Activated T-cell treated with anti-CD3 and anti-CD28 coated beads, Interleukin-2, amount 50 U/mL, for 1 hour (primary cell): ENCODE results near the gene ZFYVE9.

Experiments
- DNase-seq: peaks from one replicate; pipeline ENCODE4 v3.0.0-alpha.2; 2020

The ZFYVE9 gene

DNA sequence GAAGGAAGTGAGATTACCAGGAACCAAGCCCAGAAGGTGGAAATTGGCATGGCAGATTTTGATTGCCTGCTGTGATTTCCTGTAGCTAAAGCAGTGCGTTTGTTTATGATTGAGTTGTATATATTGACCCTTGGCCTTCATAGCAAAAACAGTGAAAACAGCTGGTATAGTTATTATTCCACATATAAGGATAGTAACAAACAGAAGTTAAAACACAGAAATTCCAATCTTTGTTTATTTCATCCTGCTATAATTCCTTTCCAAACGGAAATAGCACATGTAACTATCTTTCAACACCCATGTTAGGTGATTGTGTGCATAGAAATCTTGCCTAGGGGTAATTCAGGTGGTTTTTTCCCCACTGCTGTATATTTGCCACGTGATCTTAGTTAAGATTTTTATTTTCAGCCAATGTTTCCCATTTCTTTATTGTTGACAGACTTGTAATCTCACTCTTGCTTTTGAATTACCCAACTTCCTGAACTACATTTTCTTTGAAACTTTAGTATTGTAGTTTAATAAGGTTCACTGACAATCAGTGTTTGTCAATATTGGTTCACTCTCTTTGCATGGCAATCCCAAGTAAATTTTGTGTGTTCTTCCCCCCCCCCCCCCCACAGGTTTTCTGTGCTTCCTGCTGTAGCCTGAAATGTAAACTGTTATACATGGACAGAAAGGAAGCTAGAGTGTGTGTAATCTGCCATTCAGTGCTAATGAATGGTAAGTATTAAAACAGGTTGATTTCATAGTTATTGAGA, 121.4 kb downstream of the ZFYVE9 start:
- DNase-seq, result no peak

DNA sequence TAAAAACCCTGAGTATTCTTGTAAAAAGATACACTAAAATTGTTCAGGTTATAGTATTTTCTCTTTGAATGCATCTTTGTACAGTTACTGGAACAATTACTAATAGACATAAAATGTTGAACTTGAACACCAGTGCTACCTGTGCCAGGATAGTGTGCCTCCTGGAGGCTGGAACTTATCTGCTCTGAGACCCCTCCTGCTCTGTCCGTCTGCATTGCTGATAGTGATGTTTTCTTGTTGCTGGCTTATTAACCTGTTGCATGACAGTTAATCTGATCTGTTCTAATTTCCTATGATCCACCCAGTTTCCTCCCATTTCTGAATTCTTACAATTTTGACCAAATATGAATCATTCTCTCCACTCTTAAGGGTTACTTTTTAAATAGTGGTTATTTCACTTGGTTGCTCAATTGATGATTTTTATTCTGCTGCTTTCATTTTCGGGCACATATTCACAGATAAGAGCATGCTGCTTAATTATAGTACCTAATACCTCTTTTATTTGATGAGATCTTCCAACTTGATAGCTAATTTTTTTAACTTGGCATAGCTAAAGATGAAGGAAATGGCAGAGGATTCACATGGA, 122.7 kb downstream of the ZFYVE9 start:
- no peak for DNase-seq

DNA sequence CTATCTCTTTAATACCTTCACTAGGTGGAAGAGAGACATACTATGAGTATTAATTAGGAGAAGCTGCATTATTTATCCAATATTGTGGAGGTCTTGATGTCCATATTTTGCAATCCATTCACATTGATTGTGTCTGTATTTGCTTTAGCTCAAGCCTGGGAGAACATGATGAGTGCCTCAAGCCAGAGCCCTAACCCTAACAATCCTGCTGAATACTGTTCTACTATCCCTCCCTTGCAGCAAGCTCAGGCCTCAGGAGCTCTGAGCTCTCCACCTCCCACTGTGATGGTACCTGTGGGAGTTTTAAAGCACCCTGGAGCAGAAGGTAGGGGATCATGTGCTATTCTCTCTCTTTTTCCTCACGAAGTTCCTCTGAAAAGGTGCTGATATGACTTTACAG, 124.6 kb downstream of the ZFYVE9 start:
- DNase-seq, result no peak

DNA sequence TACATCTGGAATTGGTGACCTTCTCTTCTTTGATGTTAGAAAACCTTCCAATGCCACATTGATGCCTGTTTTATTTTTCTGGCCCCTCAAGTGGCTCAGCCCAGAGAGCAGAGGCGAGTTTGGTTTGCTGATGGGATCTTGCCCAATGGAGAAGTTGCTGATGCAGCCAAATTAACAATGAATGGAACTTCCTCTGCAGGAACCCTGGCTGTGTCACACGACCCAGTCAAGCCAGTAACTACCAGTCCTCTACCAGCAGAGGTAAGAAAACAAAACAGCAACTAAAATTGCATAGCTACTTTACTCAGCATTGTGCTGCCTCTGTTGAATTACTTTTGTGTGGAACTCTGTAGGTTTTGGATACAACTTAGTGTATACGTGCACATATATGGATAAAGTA, 126.5 kb downstream of the ZFYVE9 start:
- no peak for DNase-seq

DNA sequence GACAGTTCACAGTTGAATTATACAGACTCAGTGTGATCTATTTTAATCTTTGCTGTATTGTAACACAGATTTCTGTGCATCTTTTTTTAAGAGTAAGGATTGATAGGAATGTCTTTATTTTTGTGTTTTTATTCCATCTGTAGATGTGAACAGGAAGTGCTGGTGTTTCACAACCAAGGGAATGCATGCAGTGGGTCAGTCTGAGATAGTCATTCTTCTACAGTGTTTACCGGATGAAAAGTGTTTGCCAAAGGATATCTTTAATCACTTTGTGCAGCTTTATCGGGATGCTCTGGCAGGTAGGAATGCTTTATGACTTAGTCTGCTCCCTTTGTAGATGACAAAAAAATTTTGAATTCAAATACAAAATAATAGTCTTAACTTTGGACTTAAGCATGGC, 139.6 kb downstream of the ZFYVE9 start:
- no peak for DNase-seq

DNA sequence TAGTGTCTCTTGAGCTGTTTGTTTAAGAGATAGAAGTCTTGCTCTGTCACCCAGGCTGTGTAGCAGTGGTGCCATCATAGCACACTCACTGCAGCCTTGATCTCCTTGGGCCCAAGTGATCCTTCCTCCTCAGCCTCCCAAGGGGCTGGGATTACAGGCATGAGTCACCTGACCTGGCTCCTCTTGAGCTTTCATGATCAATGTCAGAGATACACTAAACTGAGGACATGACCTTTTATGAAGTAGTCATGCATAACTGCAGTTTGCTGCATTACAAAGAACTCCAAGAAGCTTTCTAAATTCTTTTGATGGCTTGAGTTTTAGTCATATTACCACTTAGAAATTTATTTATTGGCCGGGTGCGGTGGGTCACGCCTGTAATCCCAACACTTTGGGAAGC, 146.4 kb downstream of the ZFYVE9 start:
- no peak for DNase-seq

DNA sequence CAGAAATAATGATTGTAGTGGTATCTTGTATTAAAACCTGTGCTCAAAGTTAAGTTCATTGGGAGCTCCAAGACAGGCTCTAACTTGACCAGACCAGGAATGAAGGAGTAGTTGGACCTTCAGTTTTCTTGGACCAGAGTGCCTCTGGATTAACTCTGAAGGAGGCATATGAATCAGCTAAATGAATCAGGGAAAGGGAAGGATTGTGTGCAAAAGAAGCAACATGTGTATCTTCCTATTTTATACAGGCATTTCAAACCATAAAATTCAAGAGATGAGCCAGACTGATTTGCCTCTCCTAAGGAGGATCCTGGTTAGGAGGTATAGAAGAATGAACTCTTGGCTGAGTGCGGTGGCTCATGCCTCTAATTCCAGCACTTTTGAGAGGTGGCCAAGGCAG, 152.7 kb downstream of the ZFYVE9 start:
- DNase-seq, result no peak

DNA sequence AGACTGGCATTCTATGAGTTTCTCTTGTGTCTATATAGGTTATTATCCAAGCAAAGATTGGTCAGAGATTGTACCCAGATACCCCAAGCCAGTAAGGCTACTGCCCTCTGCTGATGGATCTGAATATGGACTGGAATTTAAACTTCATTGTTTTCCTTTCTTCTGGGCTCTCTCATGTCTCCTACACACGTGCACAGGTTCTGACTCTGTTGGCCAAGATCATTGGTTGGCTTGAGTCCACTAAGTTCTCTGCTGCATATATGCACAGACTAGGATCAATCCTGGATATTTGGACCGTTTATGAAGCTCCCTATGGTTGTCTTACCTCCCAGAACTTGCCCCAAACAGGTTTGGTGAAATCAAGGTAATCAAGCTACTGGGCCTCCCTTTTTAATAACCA, 154.5 kb downstream of the ZFYVE9 start:
- DNase-seq, result no peak

DNA sequence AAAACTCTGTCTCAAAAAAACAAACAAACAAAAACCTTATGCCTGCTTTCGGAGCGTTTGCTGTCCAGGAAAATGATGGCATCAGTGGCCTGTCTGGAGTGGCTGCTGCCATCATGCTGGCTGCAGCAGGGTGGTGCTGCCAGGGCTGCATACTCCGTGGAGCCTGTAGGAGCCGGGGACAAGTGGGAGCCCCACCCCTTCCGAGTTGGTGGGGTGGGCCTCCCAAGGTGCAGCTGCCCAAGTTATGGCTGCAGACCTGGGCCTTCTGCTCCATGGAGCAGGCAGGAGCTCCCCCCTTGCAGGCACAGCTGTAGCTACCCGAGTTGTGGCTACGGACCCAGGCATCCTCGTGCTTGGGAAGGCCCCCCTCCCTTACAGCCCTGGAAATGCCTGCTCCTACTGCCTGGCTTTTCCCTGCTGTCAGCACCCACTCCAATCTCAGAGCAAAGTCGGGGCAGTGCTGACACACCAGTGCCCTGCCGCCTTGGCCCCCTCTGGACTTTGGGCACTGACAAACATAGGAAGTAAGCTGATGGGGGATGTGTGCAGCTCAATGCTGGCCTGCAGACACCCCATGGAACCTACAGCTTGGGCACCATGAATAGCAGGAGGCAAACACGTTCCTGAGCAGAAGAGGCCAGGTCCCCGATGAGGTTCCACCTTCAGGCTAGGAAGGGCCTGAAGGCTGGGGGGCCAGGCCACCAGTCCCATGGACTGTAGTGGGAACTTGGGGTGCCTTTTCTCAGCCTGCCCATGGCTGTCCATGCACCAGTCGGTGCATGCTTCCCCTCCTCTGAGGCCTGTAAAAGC, 163.7 kb downstream of the ZFYVE9 start:
- DNase-seq, result no peak

DNA sequence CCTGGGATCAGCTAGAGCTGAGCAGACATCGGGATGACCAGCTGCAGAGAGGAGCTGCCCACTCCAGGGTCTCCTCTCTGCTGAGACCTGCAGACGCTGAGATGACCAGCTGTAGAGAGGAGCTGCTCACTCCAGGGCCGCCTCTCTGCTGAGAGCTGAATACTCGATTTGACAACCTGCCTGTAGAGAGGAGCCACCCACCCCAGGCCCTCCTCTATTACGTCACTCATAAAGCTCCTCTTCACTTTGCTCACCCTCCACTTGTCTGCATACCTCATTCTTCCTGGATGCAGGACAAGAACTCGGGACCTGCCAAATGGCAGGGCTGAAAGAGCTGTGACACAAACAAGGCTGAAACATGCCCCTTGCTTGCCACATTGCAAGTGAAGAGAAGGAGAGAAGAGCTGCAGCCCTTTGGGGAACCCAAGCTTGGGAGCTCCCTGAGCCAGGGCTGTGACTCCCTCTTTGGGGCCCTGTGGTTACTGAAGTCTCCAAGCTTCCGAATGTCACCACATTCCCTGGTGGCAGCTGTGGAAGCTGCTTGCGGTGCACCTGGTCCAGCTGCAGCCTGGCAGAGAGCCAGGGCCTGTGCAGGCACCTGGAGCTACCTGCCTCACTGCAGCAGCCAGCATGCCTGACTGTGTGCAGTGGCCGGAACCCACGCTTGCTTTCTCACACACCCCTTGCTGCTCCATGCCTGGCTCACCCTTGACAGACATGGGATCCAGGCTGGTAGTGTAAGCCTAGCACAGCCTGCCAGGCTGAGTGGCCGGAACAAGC, 164.5 kb downstream of the ZFYVE9 start:
- DNase-seq, result no peak

DNA sequence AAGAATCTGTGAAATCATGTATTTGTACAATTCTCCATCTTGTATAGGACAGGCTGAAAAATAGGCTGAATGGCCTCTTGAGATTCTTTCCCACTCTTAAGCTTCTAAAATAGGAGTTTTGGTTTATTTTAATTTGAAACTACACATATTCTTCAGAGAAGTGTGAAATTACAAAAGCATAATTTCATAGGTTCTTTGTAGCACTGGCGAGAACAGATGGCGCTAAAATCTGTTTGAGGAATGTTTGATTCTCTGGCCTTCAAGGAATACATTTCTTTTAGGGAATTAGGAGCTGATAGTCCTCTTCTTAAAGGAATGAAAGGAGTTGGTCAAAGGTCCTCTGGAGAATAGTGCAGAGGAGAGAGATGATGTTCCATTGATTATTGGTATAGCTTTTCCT, 179.2 kb downstream of the ZFYVE9 start:
- no peak for DNase-seq

DNA sequence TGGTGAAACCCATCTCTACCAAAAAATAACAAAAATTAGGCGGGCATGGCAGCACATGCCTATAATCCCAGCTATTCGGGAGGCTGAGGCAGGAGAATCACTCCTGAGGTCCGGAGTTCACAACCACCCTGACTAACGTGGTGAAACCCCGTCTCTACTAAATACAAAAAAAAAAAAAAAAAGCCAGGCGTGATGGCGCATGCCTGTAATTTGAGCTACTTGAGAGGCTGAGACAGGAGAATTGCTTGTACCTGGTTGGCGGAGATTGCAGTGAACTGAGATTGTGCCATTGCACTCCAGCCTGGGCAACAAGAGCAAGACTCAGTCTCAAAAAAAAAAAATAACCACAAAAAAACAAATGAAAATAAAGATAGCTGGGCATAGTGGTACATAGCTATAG, 181.8 kb downstream of the ZFYVE9 start:
- no peak for DNase-seq

DNA sequence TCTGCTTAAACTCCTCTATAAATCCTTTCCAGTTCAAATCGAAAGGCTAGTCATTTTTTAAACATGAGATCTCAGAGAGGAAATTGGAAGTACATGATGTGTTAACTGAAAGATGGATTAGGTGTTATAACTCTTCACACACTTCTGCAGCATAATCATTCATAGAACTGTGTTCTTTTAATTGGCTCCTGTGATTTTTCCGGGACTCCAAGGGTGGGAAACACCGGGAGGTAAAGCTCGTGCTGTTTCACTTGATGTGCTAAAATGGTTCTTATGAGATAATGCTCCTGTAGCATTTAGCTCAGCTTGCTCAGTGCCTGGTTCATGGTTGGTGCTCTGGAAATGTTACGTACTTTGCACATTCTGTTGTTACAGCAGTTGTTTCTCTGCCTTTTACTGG, 183.9 kb downstream of the ZFYVE9 start:
- DNase-seq, result no peak

DNA sequence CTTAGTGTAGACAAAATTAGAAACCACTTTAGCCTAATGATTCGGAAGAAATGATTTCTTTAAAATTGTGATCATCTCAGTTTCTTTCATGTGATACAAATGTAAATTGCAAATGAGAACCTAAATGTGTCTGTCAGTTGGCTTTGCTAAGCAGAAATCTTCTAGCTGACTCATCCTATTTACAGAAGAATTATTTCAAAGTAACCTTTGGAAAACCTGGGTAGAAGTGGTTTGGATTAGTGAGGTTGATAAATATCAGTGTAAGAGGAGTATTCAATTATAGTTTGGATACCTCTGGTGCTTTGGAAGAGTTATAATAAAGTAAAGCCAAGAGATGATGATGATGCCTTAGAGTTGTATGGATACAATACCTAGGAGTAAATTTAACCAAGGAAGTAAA, 186.7 kb downstream of the ZFYVE9 start:
- DNase-seq, result no peak

DNA sequence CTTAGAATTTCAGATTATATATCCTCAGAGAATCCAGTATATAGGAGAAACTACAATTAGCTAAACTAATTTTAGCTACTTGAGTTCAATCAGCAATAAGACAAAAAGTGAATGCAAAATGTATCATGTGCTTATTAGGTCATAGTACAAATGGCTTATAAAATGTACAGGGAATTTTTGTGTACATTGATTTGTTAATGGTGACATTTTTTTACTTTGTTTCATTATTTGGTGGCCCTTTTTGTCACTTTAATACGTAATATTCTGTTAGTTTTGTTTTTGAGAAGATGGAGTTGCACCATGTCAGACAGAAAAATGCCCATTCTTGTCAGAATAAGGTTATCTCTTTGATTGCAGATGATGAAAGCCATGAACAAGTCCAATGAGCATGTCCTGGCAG, 190.5 kb downstream of the ZFYVE9 start:
- DNase-seq, result no peak

DNA sequence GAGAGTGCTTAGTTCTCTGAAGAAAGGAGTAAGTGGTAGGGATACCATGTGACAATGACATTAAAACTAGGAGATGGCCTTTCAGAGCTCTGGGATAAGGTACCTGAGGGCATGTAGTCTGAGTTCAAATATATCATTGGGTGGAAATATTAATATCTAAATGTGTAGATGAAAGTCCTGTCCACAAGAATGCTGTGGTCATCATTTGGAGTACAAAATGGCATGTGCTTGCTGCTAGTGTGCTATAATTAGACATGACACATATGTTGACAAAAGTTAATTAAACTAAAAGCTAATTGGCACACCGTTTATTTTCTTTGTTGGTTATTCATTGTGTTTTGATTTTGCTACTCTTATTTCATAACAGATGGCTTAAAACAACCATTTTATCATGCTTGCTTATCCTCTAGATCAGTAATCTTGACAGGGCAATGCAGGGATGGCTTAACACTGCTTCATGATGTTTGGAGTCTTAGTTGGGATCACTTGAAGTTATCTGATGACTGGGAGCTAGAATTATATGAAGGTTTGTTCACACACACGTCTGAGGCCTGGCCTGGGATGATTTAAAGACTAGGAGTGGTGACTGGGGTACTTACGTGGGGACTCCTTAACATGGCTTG, 193.1 kb downstream of the ZFYVE9 start:
- DNase-seq, result no peak

DNA sequence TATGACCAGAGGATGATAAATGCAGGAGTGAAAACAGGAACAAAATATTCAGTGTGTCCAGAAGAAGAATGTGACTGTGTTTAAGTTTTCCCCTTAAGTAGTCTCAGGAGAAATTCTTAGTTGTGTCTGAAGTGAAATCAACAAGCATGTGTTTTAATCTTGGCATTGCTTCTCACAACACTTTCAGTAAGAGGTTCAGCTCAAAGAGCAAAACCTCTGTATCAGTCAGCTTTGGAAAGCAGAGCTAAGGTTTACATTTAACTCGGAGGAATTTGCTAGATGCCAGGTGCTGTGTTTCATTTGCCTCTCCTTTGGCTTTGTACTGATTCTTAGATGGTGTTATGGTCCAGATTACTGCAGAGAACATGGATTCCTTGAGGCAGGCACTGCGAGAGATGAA, 195.6 kb downstream of the ZFYVE9 start:
- DNase-seq, result no peak

DNA sequence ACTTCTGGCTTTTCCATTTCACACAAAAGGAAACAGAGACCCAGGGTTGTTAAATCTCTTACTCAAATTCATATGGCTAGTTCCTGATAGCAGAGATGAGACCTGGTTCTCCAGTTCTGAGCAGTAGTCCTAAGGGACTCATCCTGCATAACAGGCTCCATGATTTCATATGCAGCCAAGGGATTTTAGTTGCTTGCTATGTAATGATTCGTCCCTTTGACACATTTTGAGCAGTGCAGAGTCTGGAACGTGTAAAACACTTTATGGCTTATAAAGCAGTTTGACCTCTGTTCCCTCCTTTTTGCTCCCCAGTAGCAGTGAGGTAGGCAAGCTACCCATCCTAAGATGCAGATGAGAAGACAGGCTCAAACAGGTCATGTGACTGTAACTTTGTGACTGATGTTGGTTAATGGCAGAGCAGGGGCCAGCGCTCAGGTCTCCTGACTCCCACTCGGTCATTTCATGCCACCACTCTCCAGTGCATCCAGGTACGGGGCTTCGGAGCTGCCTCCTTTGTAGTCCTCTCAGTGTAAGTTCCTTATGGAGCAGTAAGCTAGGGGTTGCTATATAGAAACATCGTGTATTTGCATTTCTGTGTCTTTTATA, 199.9 kb downstream of the ZFYVE9 start:
- no peak for DNase-seq

DNA sequence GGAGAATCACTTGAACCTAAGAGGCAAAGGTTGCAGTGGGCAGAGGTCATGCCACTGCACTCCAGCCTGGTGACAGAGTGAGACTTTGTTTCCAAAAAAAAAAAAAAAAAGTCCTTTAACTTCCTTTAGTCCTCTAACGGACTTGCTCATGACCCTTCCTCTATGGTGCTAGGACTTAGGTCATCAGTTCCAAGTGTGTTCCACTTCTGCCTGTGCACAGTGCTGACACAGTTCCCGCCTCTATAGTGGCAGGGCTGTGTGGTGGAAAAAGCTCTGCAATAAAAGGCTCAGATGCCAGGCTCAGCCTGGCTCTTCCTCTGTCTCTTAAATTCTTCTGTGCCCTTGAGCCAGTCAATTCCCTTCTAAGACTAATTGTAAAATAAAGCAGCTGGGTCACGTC, 202.1 kb downstream of the ZFYVE9 start:
- DNase-seq, result no peak

DNA sequence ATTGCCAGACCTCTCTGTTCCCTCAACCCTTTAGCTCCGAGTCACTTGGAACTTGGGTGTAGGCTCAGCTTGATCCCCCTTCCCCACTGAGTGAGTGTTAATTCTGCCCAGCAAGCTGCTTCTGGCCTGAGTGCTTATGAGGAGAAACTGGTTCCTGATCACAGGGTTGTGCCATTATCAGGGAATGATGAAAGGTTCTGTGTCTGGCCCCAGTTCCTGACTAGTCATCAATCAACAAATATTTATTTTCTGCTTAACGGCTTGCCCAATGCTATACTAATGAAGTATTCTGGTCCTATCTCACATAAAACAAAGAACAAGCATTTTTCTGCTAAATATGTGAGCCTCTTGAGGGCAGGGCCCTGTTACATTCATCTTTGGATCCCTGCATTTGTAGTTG, 203.4 kb downstream of the ZFYVE9 start:
- DNase-seq, result no peak

DNA sequence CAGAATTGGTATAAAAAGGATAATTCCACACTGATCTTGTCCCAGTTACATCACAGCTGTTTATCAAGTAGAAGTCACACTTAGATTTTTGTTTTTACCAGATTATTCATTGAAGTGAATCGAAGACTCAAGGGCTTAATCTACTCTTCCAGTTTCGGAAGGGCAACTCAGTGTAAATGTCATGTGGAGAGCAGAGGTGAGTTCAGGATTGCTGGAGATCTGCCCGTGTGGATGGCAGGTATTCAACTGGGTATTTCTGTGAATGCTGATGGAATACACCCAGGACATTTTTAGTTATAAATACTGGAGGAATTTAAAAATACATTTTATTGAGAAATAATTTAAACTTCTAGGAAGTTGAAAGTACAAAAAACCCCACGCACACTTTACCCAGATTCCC, 204.8 kb downstream of the ZFYVE9 start:
- DNase-seq, result no peak

DNA sequence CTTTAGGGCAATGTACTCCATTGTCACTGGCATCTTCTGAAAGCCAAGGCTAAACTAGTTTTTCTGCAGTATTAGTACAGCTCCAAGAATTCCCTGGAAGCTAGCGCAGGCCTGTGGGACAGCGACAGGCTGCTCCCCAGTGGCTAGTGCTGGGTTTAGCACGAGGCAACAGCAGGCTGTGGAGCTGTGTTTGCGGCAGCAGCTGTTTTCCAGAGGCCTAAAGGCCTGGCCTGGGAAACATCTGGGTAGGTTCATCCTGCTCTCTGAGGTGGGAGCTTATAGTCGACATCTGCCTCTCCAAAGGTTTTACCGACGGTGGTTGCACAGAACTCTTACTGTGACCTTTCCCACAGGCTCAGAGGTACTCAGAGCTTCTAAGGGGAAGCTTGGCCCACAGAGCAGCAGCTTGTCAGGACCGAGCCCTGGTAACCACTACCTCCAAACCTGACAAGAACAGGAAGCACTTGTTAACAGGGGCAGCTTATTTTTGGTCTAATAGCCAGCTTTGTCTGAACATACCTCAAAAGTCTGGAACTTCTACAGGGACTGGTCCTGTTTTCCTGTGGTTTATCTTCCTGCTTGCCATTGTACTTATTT, 206.9 kb downstream of the ZFYVE9 start:
- no peak for DNase-seq
